Large intestine (tissue), 3 donors: ENCODE data around the gene DUSP12. TPM values are rescaled to one million over a fixed set of nuclear protein-coding genes. Genes with fewer than 3 reads are reported as not detected.

Experiments used
- DNase-seq, 2 donors: peaks; one replicate each; pipeline versions ENCODE4 v3.0.0 to v3.0.0-alpha.2; 2013
- H3K27ac ChIP-seq: one replicate; pipeline ENCODE4 v1.5.1; 2013; ENCODE audit warnings: low read length
- H3K27me3 ChIP-seq: 2 replicates; pipeline ENCODE4 v1.6.1; 2013; ENCODE audit warnings: low read length; ENCODE audit not compliant: control insufficient read depth, insufficient read depth
- H3K36me3 ChIP-seq: 2 replicates; pipeline ENCODE4 v1.6.1; 2013; ENCODE audit warnings: low read length; ENCODE audit not compliant: control insufficient read depth, insufficient read depth
- H3K4me1 ChIP-seq: one replicate; pipeline ENCODE4 v1.6.1; 2013; ENCODE audit warnings: low read length; ENCODE audit not compliant: control insufficient read depth, insufficient read depth
- H3K4me3 ChIP-seq: one replicate; pipeline ENCODE4 v1.5.1; 2013; ENCODE audit warnings: low read length
- H3K9me3 ChIP-seq: one replicate; pipeline ENCODE4 v1.6.1; 2013; ENCODE audit warnings: mild to moderate bottlenecking, low read depth, low read length, moderate library complexity; ENCODE audit not compliant: control insufficient read depth
- WGBS: methylation state at CpG from one replicate; pipeline ENCODE4 v1.1.5; 2013; ENCODE audit warnings: low lambda C conversion rate; ENCODE audit not compliant: insufficient coverage; 5-methylcytosine and 5-hydroxymethylcytosine counted together
- polyA plus RNA-seq: library from polyadenylated mRNA; unstranded; fragments of 120-200 nt; gene quantifications from one replicate; pipeline ENCODE4 v1.2.1, GENCODE V29; 2013

DUSP12 gene
- polyA plus RNA-seq, 1 donor, result 33.8 TPM

GRCh38 chr1:161782886-161783285 lies 33.3 kb downstream of the DUSP12 start:
- WGBS, result 100% methylated on average over 1 of the region's 4 CpGs
- Histone ChIP-seq H3K27me3 (no peaks in the 10 kb centered on the region), H3K9me3 (no peaks in the 10 kb centered on the region), H3K27ac (no peak overlapping the region), H3K4me1 (no peaks in the 10 kb centered on the region), H3K36me3 (peaks cover 21% of the 10 kb centered on the region), H3K4me3 (no peak overlapping the region)
- no peak for DNase-seq

- no peaks in the 10 kb centered on the region for H3K9me3 ChIP-seq
- no CpG with 5 or more reads among the region's 1 CpG for WGBS
- no peak overlapping the region for H3K4me3 ChIP-seq
- no peaks in the 10 kb centered on the region for H3K4me1 ChIP-seq
- peaks cover 26% of the 10 kb centered on the region for H3K36me3 ChIP-seq
- no peak overlapping the region for H3K27ac ChIP-seq
- no peak for DNase-seq
- no peaks in the 10 kb centered on the region for H3K27me3 ChIP-seq
Observed at GRCh38 chr1:161784968-161785367, 35.4 kb downstream of the DUSP12 start.

- H3K4me1 ChIP-seq, result no peaks in the 10 kb centered on the region
- DNase-seq, result no peak
- H3K27me3 ChIP-seq, result no peaks in the 10 kb centered on the region
- peaks cover 35% of the 10 kb centered on the region for H3K36me3 ChIP-seq
- no peak overlapping the region for H3K4me3 ChIP-seq
- H3K9me3 ChIP-seq, result no peaks in the 10 kb centered on the region
- WGBS, result 100% methylated on average over 1 of the region's 4 CpGs
- no peak overlapping the region for H3K27ac ChIP-seq
Observed at GRCh38 chr1:161787355-161787754, 37.8 kb downstream of the DUSP12 start.

GRCh38 chr1:161790587-161791317 lies 41.2 kb downstream of the DUSP12 start:
- H3K36me3 ChIP-seq, result peaks cover 37% of the 10 kb centered on the region
- no peaks in the 10 kb centered on the region for H3K4me1 ChIP-seq
- no peak overlapping the region for H3K4me3 ChIP-seq
- WGBS, result no CpG with 5 or more reads among the region's 4 CpGs
- H3K27ac ChIP-seq, result no peak overlapping the region
- no peaks in the 10 kb centered on the region for H3K9me3 ChIP-seq
- no peak for DNase-seq
- H3K27me3 ChIP-seq, result no peaks in the 10 kb centered on the region

GRCh38 chr1:161791904-161792655 lies 42.5 kb downstream of the DUSP12 start:
- DNase-seq, result no peak
- Histone ChIP-seq H3K36me3 (peaks cover 41% of the 10 kb centered on the region), H3K27ac (no peak overlapping the region), H3K27me3 (no peaks in the 10 kb centered on the region), H3K9me3 (no peaks in the 10 kb centered on the region), H3K4me3 (no peak overlapping the region), H3K4me1 (no peaks in the 10 kb centered on the region)
- 100% methylated on average over 2 of the region's 5 CpGs for WGBS

GRCh38 chr1:161792740-161793139 lies 43.2 kb downstream of the DUSP12 start:
- Histone ChIP-seq H3K9me3 (no peaks in the 10 kb centered on the region), H3K36me3 (peaks cover 46% of the 10 kb centered on the region), H3K27ac (no peak overlapping the region), H3K4me1 (no peaks in the 10 kb centered on the region), H3K4me3 (no peak overlapping the region), H3K27me3 (no peaks in the 10 kb centered on the region)
- 40% methylated on average over 1 of the region's 3 CpGs for WGBS
- peak; percentile 28 to 36 for DNase-seq

GRCh38 chr1:161799792-161800191 lies 50.2 kb downstream of the DUSP12 start:
- Histone ChIP-seq H3K27ac (no peak overlapping the region), H3K9me3 (no peaks in the 10 kb centered on the region), H3K27me3 (no peaks in the 10 kb centered on the region), H3K4me3 (no peak overlapping the region), H3K4me1 (no peaks in the 10 kb centered on the region), H3K36me3 (peaks cover 23% of the 10 kb centered on the region)
- DNase-seq, result no peak
- WGBS, result 83% methylated on average over 1 of the region's 1 CpG

- DNase-seq, result no peak
- no peak overlapping the region for H3K4me3 ChIP-seq
- H3K9me3 ChIP-seq, result no peaks in the 10 kb centered on the region
- WGBS, result no CpG with 5 or more reads among the region's 7 CpGs
- H3K27me3 ChIP-seq, result no peaks in the 10 kb centered on the region
- H3K4me1 ChIP-seq, result no peaks in the 10 kb centered on the region
- peaks cover 17% of the 10 kb centered on the region for H3K36me3 ChIP-seq
- H3K27ac ChIP-seq, result no peak overlapping the region
Observed at GRCh38 chr1:161801955-161802354, 52.4 kb downstream of the DUSP12 start.

GRCh38 chr1:161803181-161803580 lies 53.6 kb downstream of the DUSP12 start:
- no peak for DNase-seq
- no CpG with 5 or more reads among the region's 2 CpGs for WGBS
- Histone ChIP-seq H3K27ac (no peak overlapping the region), H3K4me3 (no peak overlapping the region), H3K27me3 (no peaks in the 10 kb centered on the region), H3K36me3 (peaks cover 12% of the 10 kb centered on the region), H3K9me3 (no peaks in the 10 kb centered on the region), H3K4me1 (no peaks in the 10 kb centered on the region)

- no CpG with 5 or more reads among the region's 3 CpGs for WGBS
- H3K4me3 ChIP-seq, result no peak overlapping the region
- no peak for DNase-seq
- H3K36me3 ChIP-seq, result peaks cover 17% of the 10 kb centered on the region
- H3K9me3 ChIP-seq, result no peaks in the 10 kb centered on the region
- H3K27me3 ChIP-seq, result no peaks in the 10 kb centered on the region
- H3K4me1 ChIP-seq, result no peaks in the 10 kb centered on the region
- no peak overlapping the region for H3K27ac ChIP-seq
Observed at GRCh38 chr1:161805399-161806197, 56.0 kb downstream of the DUSP12 start.
